Activated B cell treated with CpG ODN at 0.5 μM for 24 hours (primary cell): ENCODE data around the gene WFDC5. TPM values are rescaled to one million over a fixed set of nuclear protein-coding genes. Genes with fewer than 3 reads are reported as not detected.

Source experiments
- ATAC-seq: fragments of 200-7000 bp; cut with Tn5 transposase; one replicate; pipeline ENCODE4 v1.10.0; 2021; ENCODE audit warnings: low read depth, mild to moderate bottlenecking, moderate library complexity
- CTCF ChIA-PET: fragments of 350-600 bp; sonication (Branson Sonifier 250); formaldehyde crosslinking; loops from one replicate; lab custom pipeline; 2021; ENCODE audit warnings: antibody characterized with exemption; lab: Charles Lee
- POLR2A ChIA-PET: fragments of 350-600 bp; sonication (Branson Sonifier 250); formaldehyde crosslinking; loops from one replicate; lab custom pipeline; 2021; ENCODE audit warnings: antibody characterized with exemption; lab: Charles Lee
- DNase-seq: peaks from one replicate; pipeline ENCODE4 v3.0.0; 2022
- H3K27ac Mint-ChIP-seq: one replicate; pipeline ENCODE4 v1.8.0; 2020; ENCODE audit warnings: mixed read lengths
- H3K27me3 Mint-ChIP-seq: one replicate; pipeline ENCODE4 v1.8.0; 2021; ENCODE audit warnings: mixed read lengths
- H3K36me3 Mint-ChIP-seq: one replicate; pipeline ENCODE4 v1.8.0; 2021; ENCODE audit warnings: low read depth, mixed read lengths
- H3K4me1 Mint-ChIP-seq: one replicate; pipeline ENCODE4 v1.8.0; 2021; ENCODE audit warnings: mixed read lengths
- H3K4me3 Mint-ChIP-seq: one replicate; pipeline ENCODE4 v1.8.0; 2020; ENCODE audit warnings: mild to moderate bottlenecking, mixed read lengths
- H3K9me3 Mint-ChIP-seq: one replicate; pipeline ENCODE4 v1.8.0; 2020; ENCODE audit warnings: mixed read lengths
- intact Hi-C: fragments of 100-400 bp; cut with micrococcal nuclease; formaldehyde crosslinking; loops from one replicate; pipeline ENCODE4 v1.15.1; 2024
- total RNA-seq: library from RNA; stranded (reverse); gene quantifications from 2 replicates; pipeline ENCODE4 v1.2.3, GENCODE V29; 2022
- TF ChIP-seq, protein P1 (sequence below): fragments of 200-600 bp; IDR thresholded peaks from one replicate; pipeline ENCODE4 v1.8.0; 2022; ENCODE audit warnings: antibody characterized with exemption, mild to moderate bottlenecking

WFDC5 gene
- total RNA-seq, 1 donor from 2014 or later: not detected

DNA sequence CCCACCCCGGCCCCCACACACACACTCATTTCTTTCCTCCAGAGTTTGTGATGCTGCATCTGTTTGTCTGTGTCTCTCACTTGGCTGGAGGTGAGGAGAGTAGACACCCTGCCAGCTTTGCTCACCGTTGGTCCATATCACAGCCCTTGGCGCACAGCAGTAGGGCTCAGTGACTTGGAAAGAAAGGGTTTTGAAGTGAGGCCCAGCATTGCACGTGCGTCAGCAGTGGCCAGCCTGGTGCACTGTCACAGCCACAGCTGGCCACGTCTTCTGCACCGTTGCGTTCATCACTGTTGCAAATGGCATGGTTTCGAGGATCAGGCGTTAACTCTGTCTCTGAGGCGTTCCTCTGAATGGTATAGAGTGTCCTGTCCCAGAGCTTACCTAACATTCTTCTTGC is 3.7 kb downstream of the WFDC5 start:
- Mint-ChIP-seq H3K4me1 (no peaks in the 10 kb centered on the region), H3K9me3 (no peaks in the 10 kb centered on the region), H3K27ac (no peak overlapping the region), H3K36me3 (no peaks in the 10 kb centered on the region), H3K27me3 (peaks cover 10% of the 10 kb centered on the region), H3K4me3 (no peak overlapping the region)
- POLR2A ChIA-PET: no interaction called here
- CTCF ChIA-PET: interaction anchor here (0.8 to 2.6 kb wide), 7 partner anchors 9 to 893 kb away, joined by 3 to 16 read pairs (median 4); no protein-coding TSS in a partner anchor
- DNase-seq (no peak), ATAC-seq (no peak)
- intact Hi-C loops: no loop called here
- TF ChIP-seq, protein P1, sequence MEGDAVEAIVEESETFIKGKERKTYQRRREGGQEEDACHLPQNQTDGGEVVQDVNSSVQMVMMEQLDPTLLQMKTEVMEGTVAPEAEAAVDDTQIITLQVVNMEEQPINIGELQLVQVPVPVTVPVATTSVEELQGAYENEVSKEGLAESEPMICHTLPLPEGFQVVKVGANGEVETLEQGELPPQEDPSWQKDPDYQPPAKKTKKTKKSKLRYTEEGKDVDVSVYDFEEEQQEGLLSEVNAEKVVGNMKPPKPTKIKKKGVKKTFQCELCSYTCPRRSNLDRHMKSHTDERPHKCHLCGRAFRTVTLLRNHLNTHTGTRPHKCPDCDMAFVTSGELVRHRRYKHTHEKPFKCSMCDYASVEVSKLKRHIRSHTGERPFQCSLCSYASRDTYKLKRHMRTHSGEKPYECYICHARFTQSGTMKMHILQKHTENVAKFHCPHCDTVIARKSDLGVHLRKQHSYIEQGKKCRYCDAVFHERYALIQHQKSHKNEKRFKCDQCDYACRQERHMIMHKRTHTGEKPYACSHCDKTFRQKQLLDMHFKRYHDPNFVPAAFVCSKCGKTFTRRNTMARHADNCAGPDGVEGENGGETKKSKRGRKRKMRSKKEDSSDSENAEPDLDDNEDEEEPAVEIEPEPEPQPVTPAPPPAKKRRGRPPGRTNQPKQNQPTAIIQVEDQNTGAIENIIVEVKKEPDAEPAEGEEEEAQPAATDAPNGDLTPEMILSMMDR: no peak

DNA sequence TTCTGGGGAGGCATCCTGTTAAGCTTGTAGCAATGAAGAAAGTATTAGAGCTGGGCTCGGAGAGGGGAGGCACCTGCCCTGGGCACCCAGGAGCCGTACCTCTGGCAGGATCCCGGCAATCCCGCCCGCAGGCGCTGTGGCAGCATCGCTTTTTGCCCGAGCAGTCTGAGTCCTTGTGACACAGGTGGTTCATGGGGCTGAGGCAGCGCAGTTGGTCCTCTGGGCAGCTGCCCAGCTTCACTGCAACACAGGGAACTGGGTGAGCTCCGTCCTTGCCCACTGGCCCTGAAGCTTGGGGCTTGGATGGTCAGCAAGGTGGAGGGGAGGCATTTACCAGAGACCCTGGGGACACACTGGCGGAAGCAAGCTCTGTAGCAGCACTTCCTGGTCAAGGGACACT is 4.7 kb downstream of the WFDC5 start:
- intact Hi-C loops: no loop called here

DNA sequence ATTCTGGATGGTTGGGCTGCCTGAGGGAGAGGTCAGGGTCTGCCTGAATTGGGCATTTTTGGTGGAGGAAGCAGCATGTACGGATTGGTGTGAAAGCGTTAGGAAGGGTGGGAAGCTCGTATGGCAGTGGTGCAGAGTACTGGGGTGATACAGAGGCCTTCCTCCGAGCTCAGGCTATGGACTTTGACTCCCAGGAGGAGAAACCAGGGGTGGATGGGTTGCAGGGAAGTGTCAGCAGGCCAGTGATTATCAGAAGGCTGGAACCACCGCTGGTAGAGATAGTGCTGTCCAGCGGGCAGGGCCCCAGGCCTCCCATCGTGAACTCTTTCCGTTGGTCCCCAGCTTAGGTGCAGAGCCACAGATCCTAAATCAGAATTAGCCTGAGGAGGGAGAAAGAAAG is 5.3 kb downstream of the WFDC5 start:
- no peak overlapping the region for H3K4me3 Mint-ChIP-seq
- TF ChIP-seq, protein P1: no peak
- ChIA-PET CTCF (interaction anchor here (1.3 to 1.7 kb wide), 2 partner anchors 13 to 66 kb away, joined by 5 to 6 read pairs; no protein-coding TSS in a partner anchor), POLR2A (no interaction called here)
- no peaks in the 10 kb centered on the region for H3K4me1 Mint-ChIP-seq
- peaks cover 14% of the 10 kb centered on the region for H3K27me3 Mint-ChIP-seq
- H3K36me3 Mint-ChIP-seq: no peaks in the 10 kb centered on the region
- H3K9me3 Mint-ChIP-seq: no peaks in the 10 kb centered on the region
- intact Hi-C loops: no loop called here
- DNase-seq (no peak), ATAC-seq (no peak)
- H3K27ac Mint-ChIP-seq: no peak overlapping the region

More for the DNA sequence above, 4.7 kb downstream of the WFDC5 start:
- ChIA-PET POLR2A (no interaction called here), CTCF (interaction anchor here (1.0 to 1.7 kb wide), 3 partner anchors 10 to 66 kb away, joined by 4 to 6 read pairs (median 5); no protein-coding TSS in a partner anchor)
- no peaks in the 10 kb centered on the region for H3K36me3 Mint-ChIP-seq
- no peak overlapping the region for H3K4me3 Mint-ChIP-seq
- peaks cover 11% of the 10 kb centered on the region for H3K27me3 Mint-ChIP-seq
- H3K9me3 Mint-ChIP-seq: no peaks in the 10 kb centered on the region
- DNase-seq: no peak
- no peak overlapping the region for H3K27ac Mint-ChIP-seq
- TF ChIP-seq, protein P1: no peak
- ATAC-seq: no peak
- H3K4me1 Mint-ChIP-seq: no peaks in the 10 kb centered on the region

DNA sequence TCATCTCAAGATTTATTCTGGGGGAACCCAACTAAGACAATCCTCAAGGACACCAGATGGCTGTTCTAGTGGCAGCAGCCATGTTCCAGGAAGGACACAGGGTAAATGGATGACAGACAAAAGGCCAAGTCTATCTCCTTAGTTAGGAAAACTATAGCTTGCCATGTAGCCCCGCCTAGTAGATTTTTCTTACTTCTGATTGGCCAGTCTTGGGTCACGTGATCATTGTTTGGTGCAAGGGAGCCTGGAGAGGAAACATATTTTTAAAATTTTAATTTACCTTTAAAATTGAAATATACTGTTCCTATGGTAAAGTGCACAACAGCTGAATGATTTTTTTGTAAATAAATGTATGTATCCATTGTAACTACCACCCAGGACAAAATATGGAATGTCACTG is 9.7 kb downstream of the WFDC5 start:
- Mint-ChIP-seq H3K27me3 (peaks cover 28% of the 10 kb centered on the region), H3K9me3 (no peaks in the 10 kb centered on the region), H3K4me3 (no peak overlapping the region), H3K4me1 (peaks cover 6% of the 10 kb centered on the region), H3K36me3 (no peaks in the 10 kb centered on the region), H3K27ac (no peak overlapping the region)
- intact Hi-C loops: no loop called here
- DNase-seq (no peak), ATAC-seq (no peak)
- POLR2A ChIA-PET: no interaction called here
- CTCF ChIA-PET: interaction anchor here (1.5 kb wide), 1 partner anchor 9 kb away, joined by 3 read pairs; no protein-coding TSS in a partner anchor
- TF ChIP-seq, protein P1: no peak

DNA sequence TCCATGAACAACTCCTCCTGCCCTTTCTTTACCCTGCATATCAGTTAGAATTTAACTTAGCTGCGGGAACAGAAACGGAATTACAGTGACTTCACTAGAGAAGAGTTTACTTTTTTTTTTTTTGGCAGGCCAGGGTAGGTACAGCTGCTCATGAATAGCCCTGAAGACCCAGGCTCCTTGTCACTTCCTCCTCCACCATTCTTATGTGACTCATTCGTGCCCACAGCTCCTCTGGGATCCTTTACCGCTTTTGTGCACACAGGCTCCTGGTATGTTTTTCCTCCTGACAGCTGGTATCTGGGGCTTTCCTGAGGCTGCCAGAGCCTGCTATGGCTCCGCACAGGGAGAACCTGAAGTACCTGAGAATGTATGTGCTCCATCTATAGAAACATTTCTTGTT is 10.2 kb downstream of the WFDC5 start:
- Mint-ChIP-seq H3K9me3 (no peaks in the 10 kb centered on the region), H3K27ac (no peak overlapping the region), H3K4me1 (peaks cover 7% of the 10 kb centered on the region), H3K27me3 (peaks cover 33% of the 10 kb centered on the region), H3K4me3 (no peak overlapping the region), H3K36me3 (no peaks in the 10 kb centered on the region)
- TF ChIP-seq, protein P1: no peak
- intact Hi-C loops: no loop called here
- ChIA-PET CTCF (interaction anchor here (1.5 kb wide), 1 partner anchor 9 kb away, joined by 3 read pairs; no protein-coding TSS in a partner anchor), POLR2A (no interaction called here)
- DNase-seq (no peak), ATAC-seq (no peak)
